Astrocyte (in vitro differentiated cells and primary cell): ENCODE data around the gene TOP1. TPM values are rescaled to one million over a fixed set of nuclear protein-coding genes. Genes with fewer than 3 reads are reported as not detected.

Experiments used
- DNase-seq: peaks from one replicate; pipeline ENCODE4 v3.0.0-alpha.2; 2010; ENCODE audit warnings: low read depth
- FAIRE-seq: peaks from 2 replicates; lab custom pipeline; 2011; peaks lifted over from hg19 to GRCh38; lab: Jason Lieb, UNC
- H2AFZ ChIP-seq: 2 replicates; pipeline ENCODE4 v1.6.0; 2012; ENCODE audit warnings: low read depth, low read length, inconsistent platforms
- H3K27ac ChIP-seq: 2 replicates; pipeline ENCODE4 v1.5.1; 2011; ENCODE audit warnings: low read depth, low read length, inconsistent platforms
- H3K27me3 ChIP-seq: 2 replicates; pipeline ENCODE4 v1.6.0; 2011; ENCODE audit warnings: low read length, inconsistent platforms; ENCODE audit not compliant: insufficient read depth
- H3K36me3 ChIP-seq: 2 replicates; pipeline ENCODE4 v1.5.1; 2011; ENCODE audit warnings: low read length, inconsistent platforms; ENCODE audit not compliant: insufficient read depth
- H3K4me1 ChIP-seq: 2 replicates; pipeline ENCODE4 v1.5.1; 2011; ENCODE audit warnings: low read length, inconsistent platforms; ENCODE audit not compliant: insufficient read depth
- H3K4me2 ChIP-seq: 2 replicates; pipeline ENCODE4 v1.6.0; 2012; ENCODE audit warnings: low read length, inconsistent platforms
- H3K4me3 ChIP-seq: 2 replicates; pipeline ENCODE4 v1.5.1; 2011; ENCODE audit warnings: low read depth, mild to moderate bottlenecking, low read length, inconsistent platforms; ENCODE audit not compliant: insufficient read depth
- H3K79me2 ChIP-seq: 2 replicates; pipeline ENCODE4 v1.6.0; 2012; ENCODE audit warnings: mild to moderate bottlenecking, low read length, inconsistent platforms; ENCODE audit not compliant: insufficient read depth
- H3K9ac ChIP-seq: 2 replicates; pipeline ENCODE4 v1.6.0; 2012; ENCODE audit warnings: mild to moderate bottlenecking, low read length, inconsistent platforms
- H3K9me3 ChIP-seq: 2 replicates; pipeline ENCODE4 v1.5.1; 2012; ENCODE audit warnings: low read depth, mild to moderate bottlenecking, low read length, inconsistent platforms; ENCODE audit not compliant: insufficient read depth
- H4K20me1 ChIP-seq: 2 replicates; pipeline ENCODE4 v1.6.0; 2012; ENCODE audit warnings: low read length, inconsistent platforms; ENCODE audit not compliant: insufficient read depth
- H3K27ac Mint-ChIP-seq: one replicate; pipeline ENCODE4 v1.8.0; 2021; ENCODE audit warnings: mild to moderate bottlenecking, mixed read lengths; ENCODE audit not compliant: unreplicated experiment
- H3K27me3 Mint-ChIP-seq: one replicate; pipeline ENCODE4 v1.8.0; 2021; ENCODE audit warnings: low read depth, mixed read lengths; ENCODE audit not compliant: unreplicated experiment
- H3K36me3 Mint-ChIP-seq: one replicate; pipeline ENCODE4 v1.8.0; 2021; ENCODE audit warnings: low read depth, mixed read lengths; ENCODE audit not compliant: unreplicated experiment
- H3K4me1 Mint-ChIP-seq: one replicate; pipeline ENCODE4 v1.8.0; 2021; ENCODE audit warnings: low read depth, mixed read lengths; ENCODE audit not compliant: unreplicated experiment
- H3K4me3 Mint-ChIP-seq: one replicate; pipeline ENCODE4 v1.8.0; 2021; ENCODE audit warnings: mild to moderate bottlenecking, moderate library complexity, mixed read lengths; ENCODE audit not compliant: unreplicated experiment
- H3K9me3 Mint-ChIP-seq: one replicate; pipeline ENCODE4 v1.8.0; 2021; ENCODE audit warnings: mild to moderate bottlenecking, mixed read lengths; ENCODE audit not compliant: unreplicated experiment
- EZH2 ChIP-seq: IDR thresholded peaks from 2 replicates; pipeline ENCODE4 v1.6.1; 2012; ENCODE audit warnings: mild to moderate bottlenecking, low read length, inconsistent platforms; ENCODE audit not compliant: insufficient read depth
- total RNA-seq: library from RNA; stranded (reverse); gene quantifications from 2 replicates; pipeline ENCODE4 v1.2.1, GENCODE V29; 2021
- TF ChIP-seq, protein P1 (sequence below): IDR thresholded peaks from 2 replicates; pipeline ENCODE4 v1.5.1; 2011; ENCODE audit warnings: low read depth, mild to moderate bottlenecking, inconsistent platforms, low read length, moderate library complexity; ENCODE audit not compliant: insufficient read depth

TOP1 gene
- total RNA-seq, 1 donor from 2014 or later = 63.5 TPM

DNA sequence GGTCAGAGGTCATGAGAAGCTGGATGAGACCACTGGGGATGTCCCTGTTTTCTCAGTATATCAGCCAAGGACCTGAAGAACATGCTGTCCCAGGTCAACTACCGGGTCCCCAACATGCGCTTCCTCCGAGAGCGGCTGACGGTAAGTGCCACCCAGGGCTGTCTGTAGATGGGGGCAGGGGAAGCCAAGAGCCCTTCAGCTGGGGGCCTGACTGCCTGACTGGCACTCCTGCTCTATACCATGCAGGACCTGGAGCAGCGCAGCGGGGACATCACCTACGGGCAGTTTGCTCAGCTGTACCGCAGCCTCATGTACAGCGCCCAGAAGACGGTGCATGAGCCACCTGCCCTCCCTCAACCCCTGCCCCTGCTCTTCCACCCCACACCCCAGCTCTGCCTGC lies 133.8 kb downstream of the TOP1 start:
- Mint-ChIP-seq H3K36me3 (peaks cover 46% of the 10 kb centered on the region), H3K27me3 (no peaks in the 10 kb centered on the region), H3K4me1 (peaks cover 6% of the 10 kb centered on the region), H3K9me3 (no peaks in the 10 kb centered on the region), H3K4me3 (no peak overlapping the region), H3K27ac (no peak overlapping the region)
- Histone ChIP-seq H3K4me1 (no peaks in the 10 kb centered on the region), H3K79me2 (peaks cover 44% of the 10 kb centered on the region), H3K27ac (no peak overlapping the region), H4K20me1 (peaks cover 77% of the 10 kb centered on the region), H3K4me2 (no peak overlapping the region), H3K9ac (no peak overlapping the region), H3K27me3 (no peaks in the 10 kb centered on the region), H2AFZ (no peak overlapping the region), H3K9me3 (no peaks in the 10 kb centered on the region), H3K36me3 (peaks cover 31% of the 10 kb centered on the region), H3K4me3 (no peak overlapping the region)
- no peak for FAIRE-seq
- TF ChIP-seq EZH2 = no peak
- TF ChIP-seq, protein P1, sequence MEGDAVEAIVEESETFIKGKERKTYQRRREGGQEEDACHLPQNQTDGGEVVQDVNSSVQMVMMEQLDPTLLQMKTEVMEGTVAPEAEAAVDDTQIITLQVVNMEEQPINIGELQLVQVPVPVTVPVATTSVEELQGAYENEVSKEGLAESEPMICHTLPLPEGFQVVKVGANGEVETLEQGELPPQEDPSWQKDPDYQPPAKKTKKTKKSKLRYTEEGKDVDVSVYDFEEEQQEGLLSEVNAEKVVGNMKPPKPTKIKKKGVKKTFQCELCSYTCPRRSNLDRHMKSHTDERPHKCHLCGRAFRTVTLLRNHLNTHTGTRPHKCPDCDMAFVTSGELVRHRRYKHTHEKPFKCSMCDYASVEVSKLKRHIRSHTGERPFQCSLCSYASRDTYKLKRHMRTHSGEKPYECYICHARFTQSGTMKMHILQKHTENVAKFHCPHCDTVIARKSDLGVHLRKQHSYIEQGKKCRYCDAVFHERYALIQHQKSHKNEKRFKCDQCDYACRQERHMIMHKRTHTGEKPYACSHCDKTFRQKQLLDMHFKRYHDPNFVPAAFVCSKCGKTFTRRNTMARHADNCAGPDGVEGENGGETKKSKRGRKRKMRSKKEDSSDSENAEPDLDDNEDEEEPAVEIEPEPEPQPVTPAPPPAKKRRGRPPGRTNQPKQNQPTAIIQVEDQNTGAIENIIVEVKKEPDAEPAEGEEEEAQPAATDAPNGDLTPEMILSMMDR = no peak
- no peak for DNase-seq

DNA sequence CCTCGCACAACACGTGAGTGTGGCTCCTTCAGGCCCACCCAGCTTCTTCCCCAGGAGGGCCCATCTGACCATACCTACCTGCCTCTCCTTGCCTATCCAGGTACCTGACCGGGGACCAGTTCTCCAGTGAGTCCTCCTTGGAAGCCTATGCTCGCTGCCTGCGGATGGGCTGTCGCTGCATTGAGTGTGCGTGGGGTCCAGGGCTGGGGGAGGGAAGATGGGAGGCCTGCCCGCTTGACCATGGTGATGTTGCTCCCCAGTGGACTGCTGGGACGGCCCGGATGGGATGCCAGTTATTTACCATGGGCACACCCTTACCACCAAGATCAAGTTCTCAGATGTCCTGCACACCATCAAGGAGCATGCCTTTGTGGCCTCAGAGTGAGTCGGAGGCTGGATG lies 135.2 kb downstream of the TOP1 start:
- H3K4me3 ChIP-seq = no peak overlapping the region
- Mint-ChIP-seq H3K4me1 (no peaks in the 10 kb centered on the region), H3K9me3 (no peaks in the 10 kb centered on the region), H3K27me3 (no peaks in the 10 kb centered on the region), H3K4me3 (no peak overlapping the region), H3K36me3 (peaks cover 48% of the 10 kb centered on the region), H3K27ac (no peak overlapping the region)
- H3K9ac ChIP-seq = no peak overlapping the region
- H3K36me3 ChIP-seq = peaks cover 33% of the 10 kb centered on the region
- FAIRE-seq (no peak), DNase-seq (no peak)
- H3K4me1 ChIP-seq = no peaks in the 10 kb centered on the region
- no peak overlapping the region for H3K27ac ChIP-seq
- peaks cover 68% of the 10 kb centered on the region for H4K20me1 ChIP-seq
- H3K79me2 ChIP-seq = peaks cover 30% of the 10 kb centered on the region
- no peak overlapping the region for H3K4me2 ChIP-seq
- no peak overlapping the region for H2AFZ ChIP-seq
- TF ChIP-seq EZH2 = no peak
- TF ChIP-seq, protein P1 = no peak
- no peaks in the 10 kb centered on the region for H3K27me3 ChIP-seq
- H3K9me3 ChIP-seq = no peaks in the 10 kb centered on the region

DNA sequence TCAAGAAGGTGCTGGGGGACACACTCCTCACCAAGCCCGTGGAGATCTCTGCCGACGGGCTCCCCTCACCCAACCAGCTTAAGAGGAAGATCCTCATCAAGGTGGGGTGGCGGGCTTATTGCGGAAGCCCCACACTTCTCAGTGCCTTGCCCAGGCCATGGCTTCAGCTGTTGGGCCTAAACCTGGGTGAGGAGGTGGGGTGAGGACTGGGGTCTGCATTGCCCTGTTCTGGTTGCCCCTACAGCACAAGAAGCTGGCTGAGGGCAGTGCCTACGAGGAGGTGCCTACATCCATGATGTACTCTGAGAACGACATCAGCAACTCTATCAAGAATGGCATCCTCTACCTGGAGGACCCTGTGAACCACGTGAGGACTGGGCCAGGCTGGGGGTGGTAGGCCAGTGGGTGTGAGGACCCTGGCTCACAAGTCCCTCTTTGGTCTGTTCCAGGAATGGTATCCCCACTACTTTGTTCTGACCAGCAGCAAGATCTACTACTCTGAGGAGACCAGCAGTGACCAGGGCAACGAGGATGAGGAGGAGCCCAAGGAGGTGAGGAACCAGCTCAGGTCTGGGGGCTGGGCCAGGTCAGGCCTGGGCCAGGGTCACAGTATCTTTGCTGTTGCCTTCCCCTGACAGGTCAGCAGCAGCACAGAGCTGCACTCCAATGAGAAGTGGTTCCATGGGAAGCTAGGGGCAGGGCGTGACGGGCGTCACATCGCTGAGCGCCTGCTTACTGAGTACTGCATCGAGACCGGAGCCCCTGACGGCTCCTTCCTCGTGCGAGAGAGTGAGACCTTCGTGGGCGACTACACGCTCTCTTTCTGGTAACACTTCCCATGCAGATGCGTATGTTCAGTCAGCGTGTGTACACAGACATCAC lies 136.6 kb downstream of the TOP1 start:
- Histone ChIP-seq H3K27me3 (no peaks in the 10 kb centered on the region), H2AFZ (no peak overlapping the region), H3K36me3 (peaks cover 45% of the 10 kb centered on the region), H4K20me1 (peaks cover 68% of the 10 kb centered on the region), H3K4me2 (no peak overlapping the region), H3K9ac (no peak overlapping the region), H3K4me1 (peaks cover 6% of the 10 kb centered on the region), H3K4me3 (no peak overlapping the region), H3K9me3 (no peaks in the 10 kb centered on the region), H3K27ac (no peak overlapping the region), H3K79me2 (peaks cover 15% of the 10 kb centered on the region)
- H3K4me3 Mint-ChIP-seq = no peak overlapping the region
- peaks cover 54% of the 10 kb centered on the region for H3K36me3 Mint-ChIP-seq
- no peaks in the 10 kb centered on the region for H3K27me3 Mint-ChIP-seq
- DNase-seq (no peak), FAIRE-seq (no peak)
- no peak overlapping the region for H3K27ac Mint-ChIP-seq
- H3K4me1 Mint-ChIP-seq = no peaks in the 10 kb centered on the region
- H3K9me3 Mint-ChIP-seq = no peaks in the 10 kb centered on the region
- TF ChIP-seq, protein P1 = no peak
- no peak for TF ChIP-seq EZH2
